Eye (tissue), 1 donor: ENCODE data around the gene DLL4.

Source experiments
- DNase-seq: peaks from one replicate; pipeline ENCODE4 v3.0.0-alpha.2; 2015

The DLL4 gene

DNA sequence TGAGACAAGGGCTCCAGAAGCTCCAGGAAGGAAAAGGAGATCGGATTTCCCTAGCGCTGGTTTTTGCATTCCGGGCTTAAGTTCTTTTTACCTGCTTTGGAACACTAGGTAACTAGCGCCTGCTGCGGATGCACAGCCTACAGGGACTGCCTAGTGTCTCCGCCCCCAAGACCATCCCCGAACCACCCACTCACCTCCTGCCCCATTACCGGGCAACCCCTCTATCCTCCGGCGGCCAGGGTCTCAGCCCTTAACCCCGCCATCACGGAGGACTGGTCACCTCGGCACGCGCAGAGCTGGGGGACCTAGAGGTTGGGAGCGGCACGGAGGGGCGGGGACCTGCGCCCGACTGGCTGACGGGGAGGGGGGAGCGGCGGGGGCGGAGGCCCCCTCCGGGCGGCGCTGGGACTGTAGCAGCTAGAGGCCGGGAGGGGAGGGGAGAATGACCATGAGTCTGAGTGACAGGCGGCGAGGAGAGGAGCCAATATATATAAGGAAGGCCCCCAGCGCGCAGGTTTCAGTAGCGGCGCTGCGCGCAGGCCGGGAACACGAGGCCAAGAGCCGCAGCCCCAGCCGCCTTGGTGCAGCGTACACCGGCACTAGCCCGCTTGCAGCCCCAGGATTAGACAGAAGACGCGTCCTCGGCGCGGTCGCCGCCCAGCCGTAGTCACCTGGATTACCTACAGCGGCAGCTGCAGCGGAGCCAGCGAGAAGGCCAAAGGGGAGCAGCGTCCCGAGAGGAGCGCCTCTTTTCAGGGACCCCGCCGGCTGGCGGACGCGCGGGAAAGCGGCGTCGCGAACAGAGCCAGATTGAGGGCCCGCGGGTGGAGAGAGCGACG, at the start of gene DLL4:
Gene DLL4, plus strand, starts transcription at position 520 of the 839 bp plus-strand sequence. CDS start 329 bp downstream, outside the sequence.
- DNase-seq, result peak; percentile 88

DNA sequence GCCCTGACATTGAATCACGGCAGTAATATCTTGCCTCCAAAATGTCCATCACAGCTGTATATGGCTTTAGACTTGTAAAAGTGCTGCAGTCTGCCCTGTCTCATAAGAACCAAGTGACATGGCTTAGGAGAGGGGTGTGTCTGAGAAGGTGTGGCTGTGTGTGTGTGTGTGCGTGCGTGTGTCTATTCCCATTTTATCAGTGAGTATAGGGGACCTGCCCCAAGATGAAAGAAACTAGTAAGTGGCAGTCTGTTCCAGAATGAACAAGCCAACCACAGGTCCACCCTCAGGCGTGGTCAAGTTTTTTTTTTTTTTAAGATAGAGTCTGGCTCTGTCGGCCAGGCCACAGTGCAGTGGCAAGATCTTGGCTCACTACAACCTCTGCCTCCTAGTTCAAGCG, 49.5 kb upstream of the DLL4 start:
- DNase-seq, result no peak

DNA sequence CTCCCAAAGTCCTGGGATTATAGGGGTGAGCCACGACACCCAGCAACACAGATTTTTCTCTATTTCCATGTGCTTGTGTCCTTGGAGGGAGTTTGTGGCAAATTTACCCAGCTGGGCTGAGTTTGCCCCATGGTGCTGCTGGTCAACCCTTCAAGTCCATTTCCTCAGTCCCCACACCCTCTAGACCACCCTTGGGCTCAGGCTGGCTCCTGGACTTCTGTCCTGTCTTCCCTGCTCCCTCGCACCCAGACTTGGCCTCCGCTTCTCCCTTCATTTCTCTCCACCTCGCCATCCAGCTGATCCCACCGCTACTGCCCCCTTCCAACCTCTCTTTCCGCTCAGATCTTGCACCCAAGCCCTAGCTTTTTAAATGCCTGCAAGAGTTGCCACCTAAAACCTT, 47.8 kb upstream of the DLL4 start:
- DNase-seq, result no peak

DNA sequence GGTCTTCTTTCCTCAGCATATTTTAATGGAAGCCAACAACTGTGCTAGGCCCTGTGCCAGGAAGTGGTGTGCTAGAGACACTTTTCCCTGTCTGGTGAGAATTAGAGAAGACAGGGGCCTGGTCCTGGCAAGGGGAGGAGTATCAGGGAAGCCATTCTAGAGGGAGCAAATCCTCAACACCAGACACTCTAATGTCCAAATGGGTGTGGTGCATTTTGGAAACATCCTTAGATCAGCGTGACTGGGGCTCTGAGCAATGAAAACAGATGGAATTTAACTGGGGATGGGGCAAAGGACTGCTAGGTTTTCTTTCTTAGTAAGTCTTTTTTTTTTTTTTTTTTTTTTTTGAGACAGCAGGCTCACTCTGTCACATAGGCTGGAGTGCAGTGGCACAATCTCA, 42.6 kb upstream of the DLL4 start:
- DNase-seq, result no peak

DNA sequence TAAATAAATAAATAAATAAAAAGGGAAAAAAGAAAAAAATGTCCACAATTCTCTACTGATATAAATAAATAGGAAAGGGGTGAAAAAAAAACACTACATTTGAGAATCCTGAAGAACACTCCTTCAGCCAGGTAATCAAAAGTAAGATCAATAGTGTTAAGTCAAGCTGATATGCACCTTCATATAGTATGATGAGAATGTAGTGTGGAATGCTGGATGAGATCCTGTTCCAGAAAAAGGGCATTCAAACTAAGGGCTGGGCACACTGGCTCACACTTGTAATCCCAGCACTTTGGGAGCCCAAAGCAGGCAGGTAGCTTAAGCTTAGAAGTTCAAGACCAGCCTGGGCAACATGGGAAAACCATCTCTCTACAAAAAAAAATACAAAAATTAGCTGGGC, 40.0 kb upstream of the DLL4 start:
- DNase-seq, result no peak

DNA sequence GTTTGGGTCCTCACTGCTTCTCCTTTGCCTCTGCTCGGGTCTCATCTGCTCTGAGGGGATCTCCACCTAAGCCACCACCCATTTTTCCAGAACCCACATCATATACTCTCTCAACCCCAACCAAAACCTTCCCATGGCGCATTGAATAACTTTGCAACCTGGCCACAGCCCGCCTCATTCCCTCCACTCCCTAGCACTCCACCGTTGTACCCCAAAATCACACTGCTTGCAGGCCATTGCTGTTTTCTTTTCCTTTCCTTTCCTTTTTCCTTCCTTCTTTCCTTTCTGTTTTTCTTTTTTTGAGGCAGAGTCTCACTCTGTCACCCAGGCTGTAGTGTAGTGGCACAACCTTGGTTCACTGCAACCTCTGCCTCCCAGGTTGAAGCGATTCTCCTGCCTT, 38.0 kb upstream of the DLL4 start:
- no peak for DNase-seq

DNA sequence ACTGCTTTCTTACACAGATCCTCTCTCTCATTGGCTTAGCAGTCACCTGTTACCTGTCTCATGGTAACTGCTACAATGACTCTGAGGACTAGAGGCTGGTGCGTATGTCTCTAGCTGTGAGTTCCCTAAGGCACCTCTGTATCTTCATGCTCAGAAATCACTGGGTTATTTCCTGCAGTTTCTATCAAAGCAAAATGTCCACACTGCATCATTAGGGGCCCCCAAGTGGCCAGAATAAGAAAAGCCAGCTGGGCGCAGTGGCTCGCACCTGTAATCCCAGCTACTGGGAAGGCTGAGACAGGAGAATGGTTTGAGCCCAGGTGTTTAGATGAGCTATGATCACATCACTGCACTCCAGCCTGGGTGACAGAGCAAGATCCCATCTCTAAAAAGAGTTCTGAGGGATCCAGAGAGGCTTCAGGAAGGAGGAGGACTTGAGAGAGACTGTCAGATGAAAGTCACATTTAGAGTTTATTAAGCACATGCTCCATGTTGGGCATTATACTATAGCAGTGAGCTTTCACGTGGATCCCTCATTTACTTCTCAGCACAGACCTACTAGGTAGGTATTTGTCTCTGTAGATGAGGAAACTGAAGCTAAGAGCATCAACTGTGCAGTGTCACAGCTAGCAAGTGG, 37.2 kb upstream of the DLL4 start:
- DNase-seq, result peak; percentile 77

DNA sequence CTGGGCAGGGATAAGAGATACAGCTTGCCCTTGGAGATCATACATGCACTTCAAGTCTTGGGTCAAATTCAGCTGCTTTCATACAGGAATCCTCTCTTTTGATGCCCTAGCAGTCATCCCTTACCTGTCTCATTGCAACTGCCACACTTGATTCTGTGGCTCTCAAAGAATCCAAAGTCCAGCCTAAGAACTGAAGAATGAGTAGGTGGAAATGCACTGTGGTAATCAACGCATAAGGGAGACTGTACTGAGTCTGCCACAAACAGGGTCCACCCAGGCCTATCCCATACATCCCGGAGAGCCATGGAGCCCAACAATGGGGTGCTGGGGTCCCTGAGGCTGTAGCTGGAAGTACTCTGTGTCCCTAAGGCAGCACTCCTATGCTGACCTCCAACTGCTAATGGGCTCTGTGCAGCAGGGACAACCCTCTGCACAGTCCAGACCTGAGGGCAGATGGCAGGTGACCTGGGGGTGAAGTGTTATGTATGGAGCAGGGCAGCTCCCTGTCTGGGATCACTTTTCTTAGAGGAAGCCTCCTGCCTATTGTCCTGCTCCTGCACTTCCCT, 36.6 kb upstream of the DLL4 start:
- no peak for DNase-seq

DNA sequence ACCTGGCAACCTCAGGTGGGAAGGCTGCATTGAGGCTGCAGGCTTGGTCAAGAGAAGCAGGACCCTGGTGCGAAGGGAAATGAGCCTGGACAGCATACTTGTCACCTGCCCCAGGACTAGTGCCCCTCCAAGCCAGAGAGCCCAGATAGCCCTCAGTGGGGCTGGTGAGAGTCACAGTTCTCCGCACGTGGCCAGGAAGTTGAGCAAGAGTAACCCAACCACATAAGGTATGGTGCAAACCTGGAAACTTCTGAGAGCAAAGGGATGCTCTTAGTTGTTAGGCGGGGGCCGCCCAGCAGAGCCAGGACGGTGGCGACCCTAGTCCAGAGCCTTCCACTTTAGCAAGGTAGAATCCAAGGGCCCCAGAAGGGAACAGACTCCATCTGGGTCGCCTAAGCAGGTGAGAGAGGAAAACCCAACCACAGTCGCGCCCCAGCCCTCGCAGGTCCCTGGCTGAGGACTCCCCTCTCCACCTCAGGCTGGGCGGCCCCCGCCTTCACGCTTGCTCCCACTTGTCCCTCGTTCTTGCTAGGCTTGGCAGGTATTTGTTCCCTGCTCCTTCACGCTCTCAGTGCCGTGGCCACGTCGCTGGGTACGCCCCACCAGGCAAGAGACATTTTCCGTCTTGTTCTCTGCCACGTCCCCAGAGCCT, 36.0 kb upstream of the DLL4 start:
- DNase-seq, result no peak

DNA sequence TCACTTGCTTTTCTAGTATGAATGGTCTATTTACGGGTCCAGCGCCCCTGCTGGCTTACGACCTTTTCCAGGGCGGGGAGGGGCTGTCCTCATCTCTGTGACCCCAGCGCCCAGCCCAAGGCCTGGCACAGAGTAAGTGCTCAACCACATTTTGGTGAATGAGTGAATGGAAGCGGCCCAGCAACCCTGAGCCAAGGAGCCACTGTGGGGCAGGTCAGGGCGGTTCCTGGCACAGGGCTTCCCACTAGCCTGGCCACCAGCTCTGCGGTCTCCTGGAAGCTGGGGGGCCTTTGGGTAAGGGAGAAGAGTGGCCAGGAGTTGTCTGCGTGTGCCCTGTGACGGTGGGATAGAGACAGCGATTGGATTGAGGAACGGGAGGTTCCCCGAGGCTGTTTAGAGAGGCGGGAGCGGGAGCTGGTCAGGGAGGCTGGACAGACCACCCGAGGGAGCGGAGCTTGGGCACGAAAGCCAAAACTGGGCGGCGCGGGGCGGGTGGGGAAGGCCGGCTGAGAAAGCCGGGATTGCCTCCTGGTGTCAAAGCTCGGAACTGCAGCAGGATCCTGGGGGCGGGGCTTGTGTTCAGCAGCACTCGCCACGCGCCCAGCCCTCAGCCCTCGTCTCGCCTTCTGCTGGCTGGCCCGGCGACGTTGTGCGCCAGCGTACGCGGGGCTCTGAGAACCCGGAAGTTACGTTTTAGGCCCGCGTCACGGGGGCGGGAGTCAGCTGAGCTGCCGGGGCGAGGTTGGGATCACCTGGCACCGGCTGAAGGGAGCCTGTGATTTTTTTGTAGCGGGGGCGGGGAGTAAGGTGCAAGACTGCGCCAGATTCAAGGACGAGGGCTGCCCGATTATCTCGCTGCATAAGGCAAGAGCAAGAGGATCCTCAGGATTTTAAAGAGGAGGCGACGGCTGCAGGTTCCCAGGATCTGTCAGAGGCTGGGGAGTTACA, 35.1 kb upstream of the DLL4 start, which contains the start of gene VPS18:
Gene VPS18, plus strand, starts transcription at position 718 of the 948 bp plus-strand sequence. CDS start 319 bp downstream, outside the sequence.
- DNase-seq, result peak; percentile 99

DNA sequence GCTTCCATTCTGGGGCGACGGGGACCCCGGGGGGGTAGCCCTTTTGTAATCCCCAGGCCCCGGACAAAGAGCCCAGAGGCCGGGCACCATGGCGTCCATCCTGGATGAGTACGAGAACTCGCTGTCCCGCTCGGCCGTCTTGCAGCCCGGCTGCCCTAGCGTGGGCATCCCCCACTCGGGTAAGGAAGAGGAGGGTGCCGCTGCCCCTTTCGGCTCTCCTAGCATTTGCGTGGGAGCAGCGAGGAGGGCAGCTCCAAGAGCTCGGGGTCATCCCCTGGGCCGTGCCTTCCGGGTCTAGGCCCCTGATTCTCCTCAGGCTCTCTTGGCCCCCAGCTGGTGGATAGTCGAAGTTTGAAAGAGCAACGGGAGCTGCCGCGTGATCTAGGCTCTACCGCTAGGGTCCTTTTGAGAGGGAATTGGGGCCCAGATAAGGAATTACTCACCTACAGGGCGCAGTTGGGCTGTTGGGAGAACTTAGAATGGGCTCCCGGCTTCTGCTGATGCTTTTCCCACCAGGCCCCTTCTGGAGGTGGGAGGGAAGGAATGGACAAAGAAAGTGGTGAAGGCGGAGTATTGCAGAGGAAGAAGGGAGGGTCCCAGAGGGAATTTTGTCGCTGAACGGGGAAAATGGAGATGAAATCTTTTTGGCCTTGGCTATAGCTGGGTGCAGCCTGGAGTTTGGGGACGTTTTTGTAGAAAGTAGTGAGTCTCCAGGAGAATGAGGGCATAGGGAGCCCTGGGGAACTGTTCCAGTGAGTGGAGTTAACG, 34.3 kb upstream of the DLL4 start:
- DNase-seq, result peak; percentile 90

DNA sequence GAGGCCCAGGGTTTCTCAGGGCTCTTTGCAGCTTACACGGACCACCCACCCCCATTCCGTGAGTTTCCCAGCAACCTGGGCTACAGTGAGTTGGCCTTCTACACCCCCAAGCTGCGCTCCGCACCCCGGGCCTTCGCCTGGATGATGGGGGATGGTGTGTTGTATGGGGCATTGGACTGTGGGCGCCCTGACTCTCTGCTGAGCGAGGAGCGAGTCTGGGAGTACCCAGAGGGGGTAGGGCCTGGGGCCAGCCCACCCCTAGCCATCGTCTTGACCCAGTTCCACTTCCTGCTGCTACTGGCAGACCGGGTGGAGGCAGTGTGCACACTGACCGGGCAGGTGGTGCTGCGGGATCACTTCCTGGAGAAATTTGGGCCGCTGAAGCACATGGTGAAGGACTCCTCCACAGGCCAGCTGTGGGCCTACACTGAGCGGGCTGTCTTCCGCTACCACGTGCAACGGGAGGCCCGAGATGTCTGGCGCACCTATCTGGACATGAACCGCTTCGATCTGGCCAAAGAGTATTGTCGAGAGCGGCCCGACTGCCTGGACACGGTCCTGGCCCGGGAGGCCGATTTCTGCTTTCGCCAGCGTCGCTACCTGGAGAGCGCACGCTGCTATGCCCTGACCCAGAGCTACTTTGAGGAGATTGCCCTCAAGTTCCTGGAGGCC, 29.5 kb upstream of the DLL4 start:
- no peak for DNase-seq

DNA sequence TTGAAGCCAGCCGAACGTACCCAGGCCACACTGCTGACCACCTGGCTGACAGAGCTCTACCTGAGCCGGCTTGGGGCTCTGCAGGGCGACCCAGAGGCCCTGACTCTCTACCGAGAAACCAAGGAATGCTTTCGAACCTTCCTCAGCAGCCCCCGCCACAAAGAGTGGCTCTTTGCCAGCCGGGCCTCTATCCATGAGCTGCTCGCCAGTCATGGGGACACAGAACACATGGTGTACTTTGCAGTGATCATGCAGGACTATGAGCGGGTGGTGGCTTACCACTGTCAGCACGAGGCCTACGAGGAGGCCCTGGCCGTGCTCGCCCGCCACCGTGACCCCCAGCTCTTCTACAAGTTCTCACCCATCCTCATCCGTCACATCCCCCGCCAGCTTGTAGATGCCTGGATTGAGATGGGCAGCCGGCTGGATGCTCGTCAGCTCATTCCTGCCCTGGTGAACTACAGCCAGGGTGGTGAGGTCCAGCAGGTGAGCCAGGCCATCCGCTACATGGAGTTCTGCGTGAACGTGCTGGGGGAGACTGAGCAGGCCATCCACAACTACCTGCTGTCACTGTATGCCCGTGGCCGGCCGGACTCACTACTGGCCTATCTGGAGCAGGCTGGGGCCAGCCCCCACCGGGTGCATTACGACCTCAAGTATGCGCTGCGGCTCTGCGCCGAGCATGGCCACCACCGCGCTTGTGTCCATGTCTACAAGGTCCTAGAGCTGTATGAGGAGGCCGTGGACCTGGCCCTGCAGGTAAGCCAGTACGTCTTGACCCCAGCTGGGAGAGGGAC, 28.7 kb upstream of the DLL4 start:
- DNase-seq, result no peak

DNA sequence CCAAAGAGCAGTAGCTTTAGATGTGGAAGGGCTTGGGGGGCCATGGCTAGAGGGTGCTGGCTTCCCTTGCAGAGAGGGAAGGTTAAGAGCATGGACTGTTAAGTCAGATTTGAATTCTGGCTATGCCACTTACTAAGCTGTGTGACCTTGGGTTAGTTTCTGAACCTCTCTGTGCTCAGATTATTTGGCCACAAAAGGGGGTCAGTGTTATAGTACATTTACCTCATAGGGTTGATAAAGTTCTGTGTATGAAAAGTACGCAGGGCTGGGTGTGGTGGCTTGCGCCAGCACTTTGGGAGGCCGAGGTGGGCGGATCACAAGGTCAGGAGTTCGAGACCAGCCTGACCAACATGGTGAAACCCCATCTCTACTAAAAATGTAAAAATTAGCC, 28.1 kb upstream of the DLL4 start:
- no peak for DNase-seq

DNA sequence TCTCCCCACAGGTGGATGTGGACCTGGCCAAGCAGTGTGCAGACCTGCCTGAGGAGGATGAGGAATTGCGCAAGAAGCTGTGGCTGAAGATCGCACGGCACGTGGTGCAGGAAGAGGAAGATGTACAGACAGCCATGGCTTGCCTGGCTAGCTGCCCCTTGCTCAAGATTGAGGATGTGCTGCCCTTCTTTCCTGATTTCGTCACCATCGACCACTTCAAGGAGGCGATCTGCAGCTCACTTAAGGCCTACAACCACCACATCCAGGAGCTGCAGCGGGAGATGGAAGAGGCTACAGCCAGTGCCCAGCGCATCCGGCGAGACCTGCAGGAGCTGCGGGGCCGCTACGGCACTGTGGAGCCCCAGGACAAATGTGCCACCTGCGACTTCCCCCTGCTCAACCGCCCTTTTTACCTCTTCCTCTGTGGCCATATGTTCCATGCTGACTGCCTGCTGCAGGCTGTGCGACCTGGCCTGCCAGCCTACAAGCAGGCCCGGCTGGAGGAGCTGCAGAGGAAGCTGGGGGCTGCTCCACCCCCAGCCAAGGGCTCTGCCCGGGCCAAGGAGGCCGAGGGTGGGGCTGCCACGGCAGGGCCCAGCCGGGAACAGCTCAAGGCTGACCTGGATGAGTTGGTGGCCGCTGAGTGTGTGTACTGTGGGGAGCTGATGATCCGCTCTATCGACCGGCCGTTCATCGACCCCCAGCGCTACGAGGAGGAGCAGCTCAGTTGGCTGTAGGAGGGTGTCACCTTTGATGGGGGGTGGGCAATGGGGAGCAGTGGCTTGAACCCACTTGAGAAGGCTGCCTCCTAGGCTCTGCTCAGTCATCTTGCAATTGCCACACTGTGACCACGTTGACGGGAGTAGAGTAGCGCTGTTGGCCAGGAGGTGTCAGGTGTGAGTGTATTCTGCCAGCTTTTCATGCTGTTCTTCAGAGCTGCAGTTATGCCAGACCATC, 26.3 kb upstream of the DLL4 start:
- DNase-seq, result no peak

DNA sequence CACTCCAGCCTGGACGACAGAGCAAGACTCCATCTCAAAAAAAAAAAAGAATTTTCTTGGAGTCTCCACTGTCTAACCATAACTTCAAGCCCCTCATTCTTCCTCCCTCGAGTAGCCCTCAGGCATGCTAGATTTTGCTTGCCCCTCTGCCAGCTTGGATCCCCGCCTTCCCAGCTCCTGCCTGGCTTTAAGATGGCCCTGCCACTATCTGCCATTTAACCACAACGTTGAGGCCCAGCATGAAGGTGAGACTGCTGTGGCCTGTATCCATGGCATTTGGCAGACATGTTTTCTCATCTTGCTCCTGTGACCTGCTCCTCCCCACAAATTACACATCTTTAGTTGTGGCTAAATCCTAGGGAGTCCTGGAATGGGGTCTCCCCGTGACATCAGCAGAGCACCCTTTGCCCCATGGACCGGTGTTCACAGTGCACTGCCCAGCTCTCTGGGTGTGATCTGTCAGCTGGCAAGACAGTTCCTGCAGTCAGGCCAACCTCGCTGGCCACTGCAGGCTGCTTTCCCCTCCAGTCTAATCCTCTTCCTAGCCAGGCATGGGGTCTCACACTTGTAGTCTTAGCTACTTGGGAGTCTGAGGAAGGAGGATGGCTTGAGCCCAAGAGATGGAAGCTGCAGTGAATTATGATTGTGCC, 24.5 kb upstream of the DLL4 start:
- DNase-seq, result no peak

DNA sequence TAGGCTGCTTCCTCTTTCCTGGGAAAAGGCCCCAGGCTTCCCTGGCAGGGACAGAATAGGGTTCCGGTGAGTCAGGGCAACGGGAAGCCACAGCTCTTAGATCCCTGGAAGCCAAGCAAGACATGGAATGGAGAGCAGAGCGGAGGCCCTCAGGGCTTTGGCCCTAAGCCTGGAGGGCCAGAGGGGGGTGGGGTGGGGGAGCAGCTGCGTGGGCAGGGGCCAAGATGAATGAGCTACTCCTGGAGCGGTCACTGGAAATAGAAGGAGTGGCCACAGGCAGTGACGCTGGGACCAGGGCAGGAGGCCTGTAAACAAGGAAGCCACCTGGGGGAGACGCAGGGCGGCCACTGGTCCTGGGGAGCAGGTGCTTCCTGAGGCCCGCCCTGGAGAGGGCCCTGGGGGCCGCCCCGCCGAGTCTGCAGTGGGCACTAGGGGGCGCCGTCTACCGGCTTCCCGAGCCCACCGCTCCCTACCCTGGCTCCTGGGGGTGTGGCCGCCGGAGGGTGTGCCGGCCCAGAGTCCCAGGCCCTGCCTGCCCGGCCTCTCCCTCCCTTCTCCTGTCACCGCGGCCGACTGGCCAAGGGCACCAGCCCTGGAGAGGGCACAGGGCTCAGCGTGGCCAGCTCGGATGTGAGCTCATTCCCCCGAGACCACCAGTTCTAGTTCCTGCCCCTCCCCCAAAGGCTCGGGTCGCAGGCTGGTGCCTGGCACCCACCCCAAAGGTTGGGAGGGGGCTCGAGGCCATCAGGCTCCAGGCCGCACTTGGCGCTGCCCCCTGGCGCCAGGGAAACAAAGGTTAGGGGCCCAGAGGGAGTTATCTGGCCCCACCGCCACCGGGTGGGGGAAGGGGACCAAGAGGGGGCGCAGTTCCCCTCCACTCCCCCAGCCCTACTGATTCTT, 22.8 kb upstream of the DLL4 start:
- DNase-seq, result peak; percentile 89
